GM18526 (cell line): Measurements from ENCODE around the gene TXLNG.

Experiments used
- POLR2A ChIP-seq: IDR thresholded peaks from 3 replicates; pipeline ENCODE4 v1.6.1; 2011; ENCODE audit not compliant: insufficient read length; ENCODE audit errors: extremely low read depth

Gene TXLNG

DNA sequence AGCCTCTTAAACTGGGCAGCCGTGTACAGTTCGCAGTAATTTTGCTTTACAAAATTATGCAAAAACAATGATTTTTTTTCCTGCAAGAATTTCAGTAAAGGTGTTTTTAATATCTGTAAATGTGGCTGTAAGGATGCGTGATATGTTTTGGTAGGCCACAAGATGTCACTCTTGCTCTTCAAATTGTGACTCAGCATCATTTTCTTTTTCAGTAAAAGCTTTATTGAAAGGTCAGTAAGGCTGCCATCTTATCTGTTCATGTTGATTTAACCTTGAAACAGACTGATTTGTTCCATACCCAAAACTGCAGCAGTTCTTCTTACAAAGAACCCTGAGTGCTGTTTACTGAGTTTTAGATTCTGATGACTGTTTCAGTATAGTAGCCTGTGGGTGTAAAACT, 39.9 kb downstream of the TXLNG start:
- TF ChIP-seq POLR2A = no peak

DNA sequence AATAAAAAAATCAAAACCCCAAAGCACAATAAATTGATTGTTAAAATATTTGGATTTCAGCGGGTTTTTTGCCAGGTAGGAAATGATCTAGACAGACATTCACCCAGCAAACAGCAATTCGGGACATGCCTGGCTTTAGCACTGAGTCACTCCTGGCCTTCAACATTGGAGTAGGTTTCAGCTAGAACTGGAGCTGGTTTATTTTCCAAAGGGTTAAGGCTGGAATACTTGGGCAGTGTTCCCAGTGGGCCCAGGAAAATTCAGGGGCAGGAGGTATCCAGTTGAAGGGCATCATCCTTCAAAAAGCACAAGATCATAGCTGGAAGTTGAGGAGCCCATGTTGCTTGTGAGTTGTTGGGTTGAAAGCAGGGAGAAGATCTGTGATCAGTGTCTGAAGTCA, 41.0 kb downstream of the TXLNG start:
- TF ChIP-seq POLR2A = no peak

DNA sequence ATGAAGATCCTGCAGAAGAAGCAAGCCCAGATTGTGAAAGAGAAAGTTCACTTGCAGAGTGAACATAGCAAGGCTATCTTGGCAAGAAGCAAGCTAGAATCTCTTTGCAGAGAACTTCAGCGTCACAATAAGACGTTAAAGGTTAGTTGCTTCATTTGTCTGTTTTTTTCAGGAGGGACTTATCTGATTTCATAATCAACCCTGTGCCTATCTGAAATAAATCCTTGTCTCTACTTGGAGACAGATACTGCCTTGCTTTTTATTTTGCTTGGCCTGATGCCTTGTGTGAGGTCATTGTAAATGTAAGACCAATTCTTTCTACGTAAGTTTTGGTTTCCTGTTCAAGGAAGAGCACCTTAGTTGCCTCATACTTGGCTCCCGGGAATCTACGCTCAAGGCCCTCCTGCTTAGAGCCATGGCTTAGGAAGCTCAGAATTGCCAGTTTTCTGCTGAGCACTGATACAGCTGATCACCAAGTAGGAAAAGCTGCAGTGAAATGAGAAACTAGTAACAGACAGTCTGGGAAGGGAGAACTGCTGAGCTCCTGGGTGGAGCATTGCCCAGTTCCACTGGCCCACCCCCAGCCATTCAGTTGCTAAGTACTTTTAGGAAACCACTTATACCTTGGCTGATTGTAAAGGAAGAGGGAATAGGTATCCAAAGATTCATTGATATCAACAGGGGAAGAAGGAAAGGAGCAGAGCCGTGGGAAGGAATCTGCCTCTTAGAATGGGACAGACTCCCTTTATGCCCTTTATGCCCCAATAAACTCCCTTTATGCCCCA, 42.0 kb downstream of the TXLNG start:
- TF ChIP-seq POLR2A = no peak

DNA sequence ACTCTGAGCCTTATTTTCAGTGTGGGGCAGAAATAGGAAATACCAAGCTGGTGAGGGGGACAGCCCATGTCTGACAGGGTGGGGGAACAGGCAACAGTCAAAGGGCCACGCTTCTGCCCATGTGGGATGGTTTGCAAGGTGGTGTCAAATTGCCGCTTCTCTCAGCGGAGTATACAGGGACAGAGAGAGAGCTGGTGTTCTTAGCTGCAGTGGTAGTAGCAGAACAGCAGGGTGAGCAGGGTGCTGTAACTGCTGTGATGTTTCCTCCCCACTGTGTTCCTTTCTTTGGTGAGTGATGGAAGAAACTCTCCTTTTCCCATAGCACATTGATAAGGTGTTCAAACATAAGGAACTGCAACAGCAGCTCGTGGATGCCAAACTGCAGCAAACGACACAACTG, 46.0 kb downstream of the TXLNG start:
- TF ChIP-seq POLR2A = no peak

DNA sequence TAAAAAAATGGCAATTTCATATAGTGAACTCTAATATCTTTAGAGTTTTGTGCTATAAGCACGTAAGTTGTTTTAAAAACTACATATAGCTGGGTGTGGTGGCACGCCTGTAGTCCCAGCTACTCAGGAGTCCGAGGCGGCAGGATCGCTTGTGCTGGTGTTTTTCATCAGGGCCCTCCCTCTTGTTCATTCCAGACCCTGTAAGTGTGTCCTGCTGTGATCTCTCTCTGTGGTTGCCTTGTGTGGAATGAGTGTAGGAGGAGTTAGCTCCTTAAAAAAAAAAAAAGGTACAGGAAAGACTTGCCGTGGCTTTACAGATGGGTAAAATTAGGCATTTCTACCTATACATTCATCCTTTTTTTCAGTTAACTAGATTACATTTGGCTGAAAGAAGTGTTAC, 48.5 kb downstream of the TXLNG start:
- no peak for TF ChIP-seq POLR2A

DNA sequence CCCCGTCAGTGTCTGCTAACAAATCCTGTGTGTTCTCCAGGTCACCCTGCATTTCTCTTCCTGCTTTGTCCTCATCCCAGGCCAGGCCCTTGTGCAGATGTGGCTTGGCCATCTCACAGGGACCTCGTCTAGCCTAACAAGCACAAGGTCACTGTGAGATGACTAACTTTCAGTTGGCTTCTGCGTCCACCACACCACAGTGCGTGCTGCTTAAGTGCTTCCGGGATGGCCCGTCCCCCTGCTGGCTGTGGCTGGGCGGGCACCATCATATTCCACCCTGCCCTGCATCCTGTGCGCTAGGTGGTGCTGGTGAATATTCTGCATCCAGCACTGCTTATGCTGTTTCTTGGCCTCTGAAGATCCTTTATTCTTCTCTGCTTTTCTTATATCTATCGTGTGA, 50.1 kb downstream of the TXLNG start:
- no peak for TF ChIP-seq POLR2A

DNA sequence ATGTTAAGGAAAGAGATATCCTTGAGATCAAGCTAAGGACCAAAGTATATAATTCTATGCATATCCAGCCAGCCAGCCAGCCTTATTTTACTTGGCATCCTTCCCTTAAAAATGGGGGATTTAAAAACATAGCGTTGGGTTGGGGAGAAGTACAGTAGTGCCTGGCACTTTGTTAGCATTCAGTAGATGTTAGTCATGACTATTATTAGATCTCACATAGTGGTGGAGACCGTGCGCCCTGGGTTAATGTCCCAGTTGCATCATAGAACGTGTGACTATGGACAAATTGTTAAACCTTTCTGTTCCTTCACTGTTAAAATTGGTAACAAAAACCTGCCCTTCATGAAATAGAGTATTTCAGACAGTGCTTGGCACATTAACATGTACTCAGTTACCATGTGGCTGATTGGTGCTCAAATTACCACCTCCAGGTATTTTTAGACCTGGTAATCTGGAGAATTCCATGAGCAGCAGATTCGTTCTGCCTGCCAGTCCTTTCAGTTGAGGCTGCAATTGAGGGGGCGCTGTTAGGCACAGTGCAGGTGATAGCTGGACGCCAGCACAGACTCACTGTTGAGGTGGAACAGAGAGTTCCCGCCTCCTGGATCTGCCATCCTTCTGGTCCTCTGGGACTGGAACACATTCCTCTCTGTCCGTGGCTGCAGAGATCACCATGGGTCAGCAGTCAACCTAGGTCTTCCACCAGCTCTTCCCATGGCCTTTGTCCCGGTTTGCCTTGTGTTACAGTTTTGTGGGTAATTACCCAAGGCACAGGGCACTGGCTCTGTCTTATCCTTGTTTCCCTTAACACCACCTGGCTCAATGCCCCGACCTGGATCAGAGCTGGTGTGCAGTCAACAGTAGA, 52.2 kb downstream of the TXLNG start:
- no peak for TF ChIP-seq POLR2A

DNA sequence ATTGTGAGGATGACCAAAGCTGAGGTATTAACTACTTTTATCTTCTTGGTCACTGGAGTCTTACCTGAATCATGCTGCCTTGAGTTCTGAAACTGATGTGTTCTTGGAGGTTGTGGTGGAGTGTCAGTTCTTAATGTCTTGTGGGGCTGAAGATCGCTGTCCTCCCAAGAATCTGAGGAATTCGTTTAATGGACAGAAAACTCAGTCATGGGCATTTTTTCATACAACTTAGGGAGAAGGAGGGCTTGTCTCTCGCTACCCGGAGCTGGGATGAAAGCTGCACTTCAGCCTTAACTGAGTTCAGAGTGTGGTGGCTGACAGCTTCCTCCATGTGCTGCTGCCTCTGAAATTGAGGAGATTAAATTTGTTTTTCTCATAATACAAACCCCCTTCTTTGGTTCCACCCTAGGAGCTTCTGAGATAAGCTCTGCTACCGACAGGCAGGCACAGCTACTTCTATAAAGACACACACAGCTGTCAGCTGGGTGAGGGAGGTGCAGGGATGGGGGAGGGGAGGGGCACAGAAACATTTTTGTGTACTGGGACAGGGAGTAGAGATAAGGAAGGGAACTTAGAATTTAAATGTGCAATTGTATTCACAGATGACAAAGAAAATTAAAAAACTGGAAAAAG, 53.1 kb downstream of the TXLNG start:
- no peak for TF ChIP-seq POLR2A

DNA sequence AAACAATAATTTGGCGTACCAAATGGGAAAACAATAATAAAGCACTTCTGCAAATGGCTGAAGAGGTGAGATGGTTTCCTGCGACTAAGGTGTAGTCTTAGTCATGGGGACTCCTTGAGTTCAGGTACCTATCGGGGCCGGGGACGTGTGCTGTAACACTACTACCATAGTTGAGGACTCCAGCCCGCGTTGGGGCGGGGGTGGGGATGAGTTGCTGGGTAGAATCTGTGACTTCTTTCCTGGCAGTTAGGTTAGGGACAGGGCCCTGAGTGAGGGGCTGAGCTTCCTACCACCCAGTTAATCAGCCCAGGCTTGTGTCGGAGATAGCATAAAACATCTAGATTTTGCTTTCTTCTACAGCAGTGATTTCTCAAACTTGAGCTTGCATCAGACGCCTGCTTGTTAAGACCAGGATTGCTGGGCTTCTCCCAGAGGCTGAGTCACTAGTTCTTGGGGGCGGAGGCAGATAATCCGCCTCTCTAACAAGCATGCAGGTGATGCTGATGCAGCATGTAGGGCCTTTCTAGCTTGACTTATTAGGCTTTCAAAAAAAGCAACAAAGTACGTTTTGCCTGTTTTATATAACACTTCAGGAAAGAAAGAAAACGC, 53.7 kb downstream of the TXLNG start:
- no peak for TF ChIP-seq POLR2A

DNA sequence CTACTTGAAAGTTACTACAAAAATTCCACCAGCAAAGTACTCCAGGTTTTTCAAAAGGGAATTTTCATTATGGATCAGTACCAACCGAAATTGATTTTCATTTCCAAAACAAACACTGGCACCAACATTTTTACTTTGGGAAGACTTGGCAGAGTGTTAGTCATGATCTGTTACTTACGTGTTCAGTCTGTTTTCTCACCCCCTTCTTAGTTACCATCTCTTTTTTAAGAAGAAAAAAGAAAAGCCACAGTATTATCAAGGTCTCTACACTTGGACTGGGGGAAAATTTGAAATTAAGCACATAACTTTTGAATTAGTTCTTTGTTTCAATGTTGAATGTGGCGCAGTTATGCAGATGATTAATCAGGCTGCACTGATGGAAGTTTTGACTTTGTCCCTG, 56.4 kb downstream of the TXLNG start:
- TF ChIP-seq POLR2A = no peak

DNA sequence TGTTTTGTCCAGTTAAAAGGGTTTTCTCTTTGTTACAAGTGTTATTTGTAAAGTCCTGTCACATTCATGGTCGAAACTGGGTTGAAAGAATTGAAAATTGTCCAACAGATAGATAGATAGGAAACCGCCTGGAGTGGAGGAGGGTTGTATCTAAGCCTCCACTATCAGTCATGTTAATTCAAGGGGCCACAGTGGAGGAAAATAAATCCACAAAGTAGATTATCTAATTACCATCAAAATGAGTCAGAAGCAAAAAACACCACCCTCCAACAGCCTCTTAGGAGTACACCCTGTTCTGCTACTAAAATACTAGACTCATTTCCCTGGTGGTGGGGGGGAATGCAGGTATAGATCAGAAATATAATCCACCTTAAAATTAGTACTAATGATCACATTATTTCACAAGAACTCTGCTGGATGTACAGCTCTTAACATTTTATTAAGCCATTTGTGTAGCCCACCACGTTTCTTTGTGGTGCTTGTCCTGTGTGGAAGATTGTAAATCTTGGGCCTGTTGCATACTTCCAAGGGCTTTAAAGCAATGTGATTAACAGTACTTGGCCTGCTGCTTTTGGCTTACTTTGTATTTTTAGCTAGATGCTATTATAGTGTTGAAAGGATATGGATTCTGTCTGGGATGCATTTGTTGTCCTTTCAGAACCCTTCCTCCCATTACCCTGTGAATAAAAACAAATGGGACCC, 57.1 kb downstream of the TXLNG start:
- TF ChIP-seq POLR2A = no peak

DNA sequence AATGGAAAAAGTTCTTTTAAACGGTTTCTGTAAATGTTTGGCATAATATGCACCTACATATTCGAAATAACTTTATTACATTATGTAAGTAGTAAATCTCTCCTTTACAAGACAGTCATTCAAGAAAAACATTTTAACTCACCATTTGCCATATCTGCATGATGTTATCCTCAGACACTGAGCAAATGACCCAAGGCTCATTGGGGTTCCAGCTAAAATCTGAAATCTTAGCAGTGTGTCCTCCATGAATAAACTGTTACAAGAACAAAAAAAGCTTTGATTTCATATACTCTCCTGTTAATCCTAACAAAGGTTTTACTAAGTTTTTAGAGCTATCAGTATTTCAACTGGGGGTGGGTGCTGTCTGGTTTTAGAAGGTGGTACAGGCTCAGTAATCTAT, 59.4 kb downstream of the TXLNG start:
- TF ChIP-seq POLR2A = no peak

DNA sequence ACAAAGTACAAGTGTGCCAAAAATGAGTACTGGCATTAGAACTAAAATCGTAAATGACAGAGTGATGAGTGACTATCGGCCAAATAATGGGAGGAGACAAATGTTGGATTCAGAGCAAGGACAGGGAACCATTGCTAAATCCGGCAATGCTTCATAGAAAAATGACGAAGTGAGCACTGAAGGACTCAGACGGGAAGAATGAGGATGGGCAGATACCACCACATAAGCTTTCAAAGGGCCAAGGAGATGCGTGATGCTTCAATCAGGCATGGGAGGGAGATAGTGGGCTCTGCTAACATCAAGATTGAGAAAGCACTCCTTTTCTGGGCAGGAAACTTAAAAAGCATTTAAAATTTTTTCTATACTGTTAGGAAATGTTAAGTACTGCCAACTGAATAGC, 62.3 kb downstream of the TXLNG start:
- TF ChIP-seq POLR2A = no peak

DNA sequence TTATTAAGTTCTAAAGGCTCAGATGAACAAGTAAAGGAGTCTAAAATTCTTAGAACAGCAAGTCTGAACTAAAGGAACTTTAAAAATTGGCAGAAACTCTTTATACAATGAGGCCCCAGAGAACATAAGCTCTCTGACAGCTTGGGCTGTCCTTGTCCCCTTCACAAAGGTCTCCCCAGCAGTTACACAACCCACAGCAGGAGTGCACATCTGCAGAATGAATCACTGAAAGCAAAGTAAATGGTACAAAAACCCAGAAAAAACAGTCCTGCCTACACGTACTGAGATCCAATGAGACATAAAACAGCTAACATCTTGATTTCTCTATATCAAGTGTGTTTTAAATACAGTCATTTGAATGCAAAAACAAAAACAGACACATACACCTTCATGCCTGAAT, 65.2 kb downstream of the TXLNG start:
- TF ChIP-seq POLR2A = no peak

DNA sequence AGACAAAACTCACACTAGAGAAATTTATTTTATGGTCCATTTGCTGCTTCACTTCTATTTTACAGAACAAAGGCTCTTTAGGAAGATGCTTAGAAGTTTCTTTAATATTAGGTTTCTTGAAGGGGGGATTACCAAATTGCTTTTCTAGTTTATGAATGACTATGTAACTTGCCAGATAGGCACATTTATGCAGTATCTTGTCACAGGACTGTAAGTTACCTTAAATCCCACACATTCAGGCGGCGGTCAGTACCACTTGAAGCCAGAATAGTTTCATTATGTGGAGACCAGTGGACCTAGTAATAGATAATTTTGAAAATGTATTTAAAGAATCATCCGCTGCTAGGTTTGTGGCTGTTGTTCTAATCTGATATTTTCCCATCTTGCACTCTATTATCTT, 65.6 kb downstream of the TXLNG start:
- no peak for TF ChIP-seq POLR2A
